H54 (cell line): Measurements from ENCODE around the gene SULT1C2.

Experiments
- DNase-seq: peaks from one replicate; pipeline ENCODE4 v3.0.0; 2011; ENCODE audit warnings: low spot score, mixed read lengths; ENCODE audit not compliant: insufficient read length
- FAIRE-seq: peaks from 3 replicates; lab custom pipeline; 2011; peaks lifted over from hg19 to GRCh38; lab: Jason Lieb, UNC
- POLR2A ChIP-seq: IDR thresholded peaks from 2 replicates; pipeline ENCODE4 v1.6.1; 2011; ENCODE audit warnings: low read depth, mild to moderate bottlenecking, low read length

SULT1C2 gene

DNA sequence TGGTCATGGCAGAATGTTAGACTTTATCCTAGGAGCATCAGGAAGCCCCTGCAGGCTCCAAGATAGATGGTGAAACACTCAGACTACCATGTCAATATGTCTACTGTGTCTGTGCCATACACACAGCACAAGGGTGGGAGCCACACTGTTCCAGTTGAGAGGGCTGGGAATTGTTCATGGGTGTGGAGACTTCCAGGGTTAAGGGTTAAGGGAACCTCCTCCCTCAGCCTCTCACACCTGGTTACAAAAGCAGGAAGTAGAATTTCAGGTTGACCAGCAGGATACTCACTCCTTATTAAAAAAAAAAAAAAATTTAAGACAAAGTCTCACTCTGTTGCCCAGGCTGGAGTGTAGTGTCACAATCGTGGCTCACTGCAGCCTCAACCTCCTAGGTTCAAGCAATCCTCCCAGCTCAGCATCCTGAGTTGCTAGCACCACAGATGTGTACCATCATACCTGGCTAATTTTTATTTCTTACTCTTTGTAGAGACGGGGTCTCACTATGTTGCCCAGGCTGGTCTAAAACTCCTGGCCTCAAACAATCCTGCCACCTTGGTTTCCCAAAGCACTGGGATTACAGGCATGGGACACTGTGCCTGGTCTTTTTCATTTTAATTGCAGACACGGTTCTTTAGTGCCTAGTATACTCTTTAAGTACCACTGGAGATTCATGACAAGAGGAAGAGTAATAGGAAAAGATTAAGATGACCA is 26.0 kb downstream of the SULT1C2 start:
- DNase-seq (no peak), FAIRE-seq (no peak)
- no peak for TF ChIP-seq POLR2A

DNA sequence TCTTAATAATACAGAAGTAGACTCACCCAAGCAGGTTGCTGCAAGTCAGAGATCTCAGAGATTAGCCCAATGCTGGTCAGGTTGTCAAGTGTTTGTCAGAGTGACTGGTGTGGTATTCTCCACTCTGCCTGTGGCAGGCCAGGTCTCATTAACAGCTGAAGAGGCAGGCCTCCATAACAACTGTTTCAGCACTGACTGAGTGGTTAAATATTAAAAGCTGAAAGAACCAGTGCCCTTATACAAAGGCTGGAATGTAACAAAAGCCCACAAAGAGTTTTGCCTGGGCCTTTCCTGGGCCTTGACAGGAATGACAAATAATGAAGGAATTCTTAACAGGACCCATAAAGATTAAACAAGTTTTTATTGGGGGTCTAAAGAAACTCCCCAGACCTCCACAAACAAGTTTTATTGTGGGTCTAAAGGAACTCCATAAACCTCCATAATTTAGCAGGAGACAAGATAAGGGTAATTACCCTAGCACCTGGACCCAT is 26.8 kb downstream of the SULT1C2 start:
- no peak for TF ChIP-seq POLR2A
- FAIRE-seq (no peak), DNase-seq (no peak)

DNA sequence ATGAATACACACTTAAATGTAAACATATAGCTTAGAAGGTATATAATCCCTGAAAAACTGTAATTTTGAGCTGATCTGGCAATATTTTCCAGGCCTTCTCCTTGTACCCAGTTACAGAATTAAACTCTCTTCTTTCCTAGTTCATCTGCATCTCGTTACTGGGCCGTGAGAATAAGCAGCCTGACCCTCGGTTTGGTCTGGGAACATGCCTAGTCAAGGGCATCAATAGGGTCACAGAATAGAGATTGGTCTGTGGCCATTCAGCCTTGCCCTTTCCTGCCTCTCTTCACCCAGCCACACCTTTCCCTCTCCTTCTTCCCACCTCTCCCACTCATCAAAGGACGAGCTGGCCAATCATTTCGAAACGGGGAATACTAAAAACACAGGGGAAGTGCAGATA is 27.3 kb downstream of the SULT1C2 start:
- TF ChIP-seq POLR2A = no peak
- DNase-seq = no peak
- no peak for FAIRE-seq

DNA sequence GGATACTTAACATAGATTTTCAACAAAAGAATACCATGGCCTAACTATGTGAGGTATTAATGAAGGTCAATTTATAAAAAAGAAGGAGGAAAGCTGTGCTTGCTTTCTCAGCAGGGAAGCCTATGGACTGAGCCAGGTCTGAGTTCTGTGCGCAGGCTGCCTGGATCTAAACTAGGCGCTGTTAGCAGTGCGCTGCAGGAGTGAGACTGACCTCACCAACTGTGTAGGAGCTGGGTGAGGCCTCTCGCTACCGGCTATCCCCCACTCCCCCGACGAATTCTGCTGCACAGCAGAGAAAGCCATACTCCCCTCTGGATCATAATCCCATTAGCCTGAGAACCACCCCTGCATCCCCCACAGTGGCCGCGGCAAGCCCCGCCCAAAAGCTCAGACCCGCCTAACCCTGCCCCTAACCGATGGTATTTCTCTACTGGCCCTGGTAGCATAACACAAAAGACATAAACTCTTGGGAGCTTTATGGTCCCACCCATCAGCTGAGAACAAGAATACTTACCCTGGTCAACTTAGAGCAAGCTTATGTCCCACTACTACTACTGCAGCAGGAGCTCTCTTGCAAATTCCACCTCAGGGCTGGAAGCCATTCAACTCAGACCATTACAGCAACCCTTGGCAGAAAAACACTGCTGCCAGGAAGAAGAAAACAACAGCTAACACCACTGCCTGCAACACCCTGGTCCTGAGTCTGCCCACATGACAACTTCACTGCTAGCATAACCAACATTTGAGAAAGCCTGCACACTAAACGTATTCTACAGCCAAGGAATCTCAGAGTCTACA is 28.0 kb downstream of the SULT1C2 start:
- FAIRE-seq (no peak), DNase-seq (no peak)
- no peak for TF ChIP-seq POLR2A

DNA sequence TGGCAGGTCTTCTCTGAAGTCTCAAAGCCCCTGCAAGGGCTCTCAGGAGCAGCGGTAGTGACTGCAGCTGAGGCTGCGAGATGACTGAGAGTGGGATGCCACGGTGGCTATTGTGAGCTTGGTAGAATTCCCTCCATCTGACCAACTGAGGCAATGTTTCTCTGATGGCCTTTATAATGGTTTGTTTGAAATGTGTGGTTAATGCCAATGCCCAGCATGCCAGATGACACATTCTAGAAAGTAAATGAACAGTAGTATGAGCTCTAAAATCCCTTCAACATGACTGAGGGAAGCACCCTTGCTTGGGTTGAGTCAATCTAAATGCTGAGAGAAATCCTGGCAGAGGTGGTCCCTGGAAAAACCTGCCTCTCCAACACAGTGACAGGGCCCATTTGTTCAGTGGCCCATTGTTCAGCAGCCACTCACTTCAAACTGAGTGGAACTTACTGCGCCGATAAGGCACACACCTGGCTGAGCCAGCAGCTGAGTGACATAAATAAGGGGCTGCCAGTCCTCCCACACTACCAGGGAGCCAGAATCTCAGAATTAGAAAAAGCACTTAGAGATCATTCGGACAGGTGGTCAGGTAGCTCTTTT is 31.7 kb downstream of the SULT1C2 start:
- no peak for TF ChIP-seq POLR2A
- no peak for FAIRE-seq
- DNase-seq = no peak

DNA sequence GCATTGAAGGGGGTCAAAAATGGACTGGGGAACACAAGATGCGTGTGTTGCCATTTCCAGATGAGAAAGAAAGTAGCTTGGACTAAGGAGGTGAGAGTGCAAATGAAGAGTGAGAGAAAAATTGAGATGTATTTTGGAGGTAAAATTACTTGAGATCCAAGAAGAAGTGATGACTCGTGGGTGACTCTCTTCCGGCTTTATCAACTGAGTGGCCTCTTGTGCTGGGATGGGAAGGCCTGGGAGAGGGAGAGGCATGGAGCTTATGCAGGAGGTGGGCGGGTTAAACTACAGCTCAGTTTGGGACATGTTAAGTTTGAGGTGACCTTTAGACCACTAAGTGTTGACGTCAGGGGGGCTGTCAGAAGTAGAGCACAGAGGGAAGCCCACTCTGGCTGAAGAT is 34.9 kb downstream of the SULT1C2 start:
- DNase-seq (peak; percentile 12), FAIRE-seq (no peak)
- no peak for TF ChIP-seq POLR2A

DNA sequence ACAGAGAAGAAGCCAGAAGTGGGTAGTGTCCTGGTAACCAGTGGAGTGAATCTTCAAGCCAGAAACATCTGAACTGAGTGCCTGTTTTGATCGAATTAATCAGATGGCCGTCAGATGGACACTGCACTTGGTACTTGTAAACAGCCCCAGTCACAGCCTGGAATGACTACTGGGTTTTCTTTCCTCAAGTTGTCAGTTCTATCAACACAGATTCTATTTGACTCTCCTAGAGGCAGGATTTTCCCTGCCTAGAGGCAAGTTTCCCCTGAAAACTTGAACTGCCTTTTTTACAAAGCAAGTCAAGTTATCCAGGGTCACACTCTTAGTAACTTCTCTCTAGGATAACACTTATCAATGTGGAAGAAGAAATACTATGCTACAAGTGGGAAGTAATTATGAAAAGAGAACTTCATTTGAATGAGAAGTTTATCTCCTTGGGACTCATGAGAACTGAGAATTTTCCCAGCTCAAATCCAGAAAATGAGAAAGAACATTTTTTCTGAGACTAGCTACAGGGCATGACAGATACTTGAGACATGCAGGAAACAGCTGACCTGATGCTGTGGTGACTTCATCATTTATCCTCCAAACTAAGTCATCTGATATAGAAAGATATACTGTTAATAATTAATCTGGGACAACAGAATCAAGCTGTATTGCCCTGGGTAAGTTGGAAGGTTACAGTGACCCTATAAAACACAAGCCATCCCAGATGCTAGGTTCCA is 36.0 kb downstream of the SULT1C2 start:
- no peak for DNase-seq
- TF ChIP-seq POLR2A = no peak
- FAIRE-seq = no peak

DNA sequence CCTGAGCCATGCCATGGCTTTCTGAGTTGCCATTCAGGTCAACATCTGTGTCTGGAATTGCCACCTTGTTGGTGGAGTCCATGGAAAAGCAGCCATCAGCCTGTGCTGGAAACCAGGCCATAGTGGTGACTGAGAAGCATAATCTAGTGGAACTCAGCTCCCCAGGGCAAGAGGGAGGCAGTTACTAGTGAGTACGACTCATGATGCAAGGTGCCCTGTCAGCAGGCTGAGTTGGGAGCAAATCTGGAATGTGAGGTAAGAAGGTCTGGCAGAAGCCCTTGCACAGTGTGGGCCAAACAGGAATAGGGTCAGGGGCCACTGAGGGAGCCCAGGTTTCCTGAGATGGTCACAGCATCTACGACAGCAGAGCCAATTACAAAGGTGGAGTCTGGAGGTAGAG is 37.1 kb downstream of the SULT1C2 start:
- FAIRE-seq (no peak), DNase-seq (peak; percentile 30)
- no peak for TF ChIP-seq POLR2A

DNA sequence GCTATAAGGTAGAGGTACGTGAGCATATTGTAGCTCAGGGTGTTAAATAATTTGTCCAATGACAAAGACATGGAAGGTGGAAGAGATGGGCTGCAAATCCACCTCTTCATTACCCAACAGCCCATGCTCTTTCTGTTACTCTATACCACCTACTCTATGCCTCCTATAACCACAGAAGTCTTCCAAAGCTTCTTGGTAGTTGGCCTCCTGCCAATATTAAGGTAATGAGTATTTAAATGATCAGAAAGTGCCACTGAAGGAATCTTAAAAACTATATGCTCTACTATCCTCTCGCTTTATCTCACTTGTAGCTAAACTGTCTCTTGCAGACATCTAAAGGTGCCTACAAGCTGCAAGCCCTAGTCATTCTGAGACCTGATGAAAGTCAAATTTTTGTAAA is 41.1 kb downstream of the SULT1C2 start:
- DNase-seq (no peak), FAIRE-seq (no peak)
- TF ChIP-seq POLR2A = no peak

DNA sequence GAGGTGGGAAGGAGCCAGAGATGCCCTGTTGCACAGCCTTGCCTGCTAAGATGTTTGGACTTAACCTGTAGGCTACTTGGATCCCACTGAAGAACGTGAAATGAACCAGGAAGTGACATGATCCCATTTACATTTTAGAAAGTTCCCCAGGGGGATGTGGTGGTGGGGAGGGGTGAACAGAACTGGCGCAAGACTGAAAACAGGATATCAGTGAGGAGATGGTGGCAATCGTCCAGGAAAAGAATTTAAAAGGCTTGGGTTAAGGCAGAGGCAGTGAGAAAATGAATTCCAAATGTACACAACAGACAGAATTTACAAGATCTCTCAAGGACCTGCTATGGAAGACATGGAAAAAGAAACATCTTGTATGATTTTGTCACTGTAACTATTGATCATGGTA is 42.3 kb downstream of the SULT1C2 start:
- no peak for DNase-seq
- no peak for FAIRE-seq
- no peak for TF ChIP-seq POLR2A

DNA sequence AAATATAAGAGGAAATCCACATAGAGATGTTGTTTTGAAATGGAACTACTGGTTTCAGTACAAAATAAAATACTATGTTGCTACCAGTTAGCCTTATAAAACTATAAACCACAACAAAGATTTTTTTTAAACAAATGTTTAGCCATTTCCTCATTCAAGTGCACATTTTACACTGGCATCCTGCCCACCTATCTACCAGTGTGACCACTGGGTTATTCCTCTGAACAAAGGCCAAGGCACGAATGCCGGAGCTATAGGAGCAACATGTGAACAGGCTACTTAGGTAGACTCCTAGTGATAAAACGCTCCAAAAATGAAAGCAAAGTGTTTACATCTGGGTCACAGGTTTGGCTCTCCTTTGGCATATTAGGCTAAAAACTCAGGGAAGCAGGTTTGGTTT is 57.3 kb downstream of the SULT1C2 start:
- no peak for FAIRE-seq
- no peak for TF ChIP-seq POLR2A
- DNase-seq = no peak

DNA sequence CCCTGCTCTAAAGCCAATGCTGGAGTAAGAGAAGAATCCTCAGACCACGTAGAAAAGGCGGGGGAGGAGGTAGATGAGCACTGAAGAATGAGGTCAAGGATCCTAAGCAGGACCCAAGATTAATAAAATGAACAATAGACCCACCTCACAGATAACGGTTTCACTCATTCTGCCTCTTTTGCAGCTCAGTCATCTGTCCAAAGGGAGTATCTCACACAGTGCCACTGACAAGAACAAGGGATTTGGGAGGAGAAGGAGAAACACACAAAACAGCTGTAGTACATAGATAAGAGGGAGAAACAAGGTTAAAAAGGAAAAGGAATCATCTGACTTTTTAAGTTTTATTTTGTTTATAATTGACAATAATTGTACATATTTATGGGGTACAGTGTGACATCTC is 58.1 kb downstream of the SULT1C2 start:
- TF ChIP-seq POLR2A = no peak
- no peak for FAIRE-seq

DNA sequence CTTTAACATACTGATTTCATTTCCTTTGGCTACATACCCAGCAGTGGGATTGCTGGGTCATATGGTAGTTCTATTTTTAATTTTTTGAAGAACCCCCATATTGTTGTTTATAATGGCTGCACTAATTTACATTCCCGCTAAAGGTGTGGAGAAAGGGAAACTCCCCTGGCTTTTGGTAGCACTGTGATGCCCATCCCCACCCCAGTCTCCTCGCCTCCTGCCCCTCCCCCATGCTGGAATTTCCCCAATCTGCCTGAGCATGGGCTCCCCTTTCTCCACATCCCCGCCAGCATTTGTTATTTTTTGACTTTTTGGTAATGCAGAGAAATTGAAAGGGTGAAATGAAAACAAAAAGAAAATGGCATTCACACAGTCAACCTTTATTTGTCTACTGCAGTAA is 59.1 kb downstream of the SULT1C2 start:
- FAIRE-seq (no peak), DNase-seq (no peak)
- TF ChIP-seq POLR2A = no peak

More for the DNA sequence above, 58.1 kb downstream of the SULT1C2 start:
- DNase-seq = no peak

DNA sequence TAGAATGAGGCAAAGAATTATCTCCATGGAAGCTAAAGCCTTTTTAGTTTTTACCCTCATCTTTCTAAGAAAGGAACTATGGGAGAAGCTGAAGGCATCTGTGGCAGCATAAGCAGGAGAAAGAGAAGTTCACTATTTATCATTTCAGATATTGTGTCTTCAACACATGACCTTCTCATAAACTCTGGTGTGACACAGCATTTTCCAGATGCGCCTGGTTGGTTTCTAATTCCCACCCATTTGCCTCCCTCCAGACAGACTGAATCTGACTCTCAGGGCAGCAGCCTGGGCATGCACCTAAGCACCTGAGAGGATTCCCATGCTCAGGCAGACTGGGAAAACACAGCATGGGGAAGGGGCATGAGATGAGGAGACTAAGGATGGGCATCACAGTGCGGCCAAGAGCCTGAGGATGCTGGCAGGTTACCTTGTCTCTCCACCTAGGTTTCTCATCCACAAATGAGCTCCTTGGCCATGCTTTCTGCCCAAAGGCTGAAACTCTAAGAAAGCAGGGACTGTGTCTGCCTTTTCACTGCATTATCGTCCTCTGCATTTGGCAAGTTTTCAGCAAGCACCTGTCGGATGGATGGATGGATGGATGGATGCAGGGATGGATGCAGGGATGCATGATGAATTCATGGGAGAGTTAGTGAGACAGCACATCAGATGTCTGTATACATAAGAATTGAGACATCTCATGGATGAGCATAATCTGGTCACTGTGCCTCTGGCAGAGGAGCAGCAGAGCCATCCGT is 60.3 kb downstream of the SULT1C2 start:
- no peak for FAIRE-seq
- no peak for DNase-seq
- no peak for TF ChIP-seq POLR2A
